SK-N-SH treated with all-trans-retinoic acid at 6 μM for 48 hours (cell line): Measurements from ENCODE around the gene PNPLA6.

ENCODE experiments used
- ATAC-seq: fragments of 200-7000 bp; cut with Tn5 transposase; 3 replicates; pipeline ENCODE4 v1.9.1; 2020; ENCODE audit warnings: mild to moderate bottlenecking, moderate library complexity
- ARNTL ChIP-seq: fragments of 450-650 bp; formaldehyde crosslinking; IDR thresholded peaks from 2 replicates; pipeline ENCODE4 v1.5.0; 2020; ENCODE audit warnings: low read depth, mild to moderate bottlenecking, moderate library complexity, borderline replicate concordance
- BACH2 ChIP-seq: fragments of 250-450 bp; sonication (Bioruptor Pico); IDR thresholded peaks from 2 replicates; pipeline ENCODE4 v1.9.0; 2021; ENCODE audit warnings: mild to moderate bottlenecking, borderline replicate concordance
- CSDC2 ChIP-seq: fragments of 250-450 bp; sonication (Bioruptor Pico); IDR thresholded peaks from 2 replicates; pipeline ENCODE4 v1.5.0; 2020; ENCODE audit warnings: mild to moderate bottlenecking, moderate library complexity
- ESRRG ChIP-seq: fragments of 250-450 bp; sonication (Bioruptor Pico); IDR thresholded peaks from 2 replicates; pipeline ENCODE4 v1.6.1; 2021; ENCODE audit warnings: mild to moderate bottlenecking
- GLIS3 ChIP-seq: fragments of 250-450 bp; sonication (Bioruptor Pico); IDR thresholded peaks from 2 replicates; pipeline ENCODE4 v1.5.0; 2020; ENCODE audit warnings: mild to moderate bottlenecking, moderate library complexity
- ISL1 ChIP-seq: fragments of 250-450 bp; sonication (Bioruptor Pico); IDR thresholded peaks from 2 replicates; pipeline ENCODE4 v2.1.2; 2022; ENCODE audit warnings: mild to moderate bottlenecking, moderate library complexity
- OSR1 ChIP-seq: fragments of 250-450 bp; sonication (Bioruptor Pico); IDR thresholded peaks from 2 replicates; pipeline ENCODE4 v1.8.0; 2022; ENCODE audit warnings: moderate library complexity, mild to moderate bottlenecking, inconsistent platforms
- PATZ1 ChIP-seq: fragments of 250-450 bp; sonication (Bioruptor Pico); IDR thresholded peaks from 2 replicates; pipeline ENCODE4 v1.8.0; 2020; ENCODE audit warnings: mild to moderate bottlenecking, moderate library complexity, borderline replicate concordance
- POU6F1 ChIP-seq: fragments of 250-450 bp; sonication (Bioruptor Pico); IDR thresholded peaks from 2 replicates; pipeline ENCODE4 v1.8.0; 2021; ENCODE audit warnings: low read depth, mild to moderate bottlenecking, moderate library complexity, borderline replicate concordance
- PPARA ChIP-seq: fragments of 250-450 bp; sonication (Bioruptor Pico); IDR thresholded peaks from 2 replicates; pipeline ENCODE4 v1.5.0; 2020; ENCODE audit warnings: mild to moderate bottlenecking, borderline replicate concordance
- RARB ChIP-seq: fragments of 250-450 bp; sonication (Bioruptor Pico); IDR thresholded peaks from 2 replicates; pipeline ENCODE4 v1.8.0; 2021; ENCODE audit warnings: mild to moderate bottlenecking, moderate library complexity
- SNAI2 ChIP-seq: fragments of 250-450 bp; sonication (Bioruptor Pico); IDR thresholded peaks from 2 replicates; pipeline ENCODE4 v1.5.0; 2020; ENCODE audit warnings: mild to moderate bottlenecking, moderate library complexity
- TCF4 ChIP-seq: fragments of 250-450 bp; sonication (Bioruptor Pico); IDR thresholded peaks from 2 replicates; pipeline ENCODE4 v1.8.0; 2021; ENCODE audit warnings: mild to moderate bottlenecking, moderate library complexity, borderline replicate concordance
- TSHZ2 ChIP-seq: fragments of 250-450 bp; sonication (Bioruptor Pico); IDR thresholded peaks from 2 replicates; pipeline ENCODE4 v1.5.0; 2020; ENCODE audit warnings: mild to moderate bottlenecking, moderate library complexity
- ZC3H10 ChIP-seq: fragments of 250-450 bp; sonication (Bioruptor Pico); IDR thresholded peaks from 2 replicates; pipeline ENCODE4 v1.5.1; 2021; ENCODE audit warnings: mild to moderate bottlenecking, moderate library complexity
- ZFP3 ChIP-seq: fragments of 250-450 bp; sonication (Bioruptor Pico); IDR thresholded peaks from 2 replicates; pipeline ENCODE4 v1.5.0; 2020; ENCODE audit warnings: mild to moderate bottlenecking, moderate library complexity
- ZFP30 ChIP-seq: fragments of 450-650 bp; formaldehyde crosslinking; IDR thresholded peaks from 2 replicates; pipeline ENCODE4 v1.5.0; 2022; ENCODE audit warnings: mild to moderate bottlenecking, moderate library complexity
- ZNF565 ChIP-seq: fragments of 450-650 bp; formaldehyde crosslinking; conservative IDR thresholded peaks from 2 replicates; pipeline ENCODE4 v1.5.0; 2020; ENCODE audit warnings: low read depth, mild to moderate bottlenecking, moderate library complexity
- ZNF70 ChIP-seq: fragments of 450-650 bp; formaldehyde crosslinking; IDR thresholded peaks from 2 replicates; pipeline ENCODE4 v1.5.0; 2020; ENCODE audit warnings: mild to moderate bottlenecking, moderate library complexity
- ZNF8 ChIP-seq: fragments of 450-650 bp; formaldehyde crosslinking; IDR thresholded peaks from 2 replicates; pipeline ENCODE4 v1.5.0; 2020; ENCODE audit warnings: mild to moderate bottlenecking, moderate library complexity
- TF ChIP-seq, protein P1 (sequence below): fragments of 250-450 bp; sonication (Bioruptor Pico); IDR thresholded peaks from 2 replicates; pipeline ENCODE4 v1.5.1; 2020; ENCODE audit warnings: low read depth, mild to moderate bottlenecking, moderate library complexity
- TF ChIP-seq, protein P2 (sequence below): fragments of 250-450 bp; sonication (Bioruptor Pico); IDR thresholded peaks from 2 replicates; pipeline ENCODE4 v1.5.1; 2021; ENCODE audit warnings: mild to moderate bottlenecking, moderate library complexity

Gene PNPLA6

GRCh38 chr19:7550987-7551761, 15.7 kb downstream of the PNPLA6 start:
- ATAC-seq, result peak; percentile 86
- TF ChIP-seq TSHZ2 (CRISPR knock-in tag), result peak; percentile 92
- no peak for TF ChIP-seq POU6F1 (CRISPR knock-in tag)

DNA sequence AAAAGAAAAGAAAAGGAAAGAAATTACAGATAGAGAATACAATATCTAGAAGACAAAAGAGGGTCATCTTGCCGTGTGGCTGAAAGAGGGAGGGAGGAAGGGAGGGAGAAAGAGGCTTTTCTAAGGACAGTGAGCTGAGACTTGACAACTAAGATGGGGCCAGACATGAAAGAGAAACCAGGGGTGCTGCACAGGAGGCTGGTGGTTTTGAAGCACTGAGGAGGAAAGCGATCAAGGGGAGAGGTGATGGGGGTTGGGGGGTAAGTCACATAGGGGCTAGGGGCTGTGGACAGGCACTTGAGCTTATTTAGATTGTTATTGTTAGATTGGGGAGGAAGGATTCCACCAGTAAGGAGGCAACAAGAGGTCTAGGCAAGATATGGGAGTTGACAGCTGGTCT, 17.3 kb downstream of the PNPLA6 start:
- ATAC-seq, result no peak
- TF ChIP-seq TCF4 (no peak), RARB (CRISPR knock-in tag) (no peak), SNAI2 (CRISPR knock-in tag) (no peak), OSR1 (CRISPR knock-in tag) (no peak), ZNF70 (CRISPR knock-in tag) (no peak), ZFP3 (CRISPR knock-in tag) (no peak), ARNTL (CRISPR knock-in tag) (no peak), ZNF8 (CRISPR knock-in tag) (no peak), PPARA (CRISPR knock-in tag) (no peak), BACH2 (CRISPR knock-in tag) (no peak), PATZ1 (no peak), CSDC2 (no peak), GLIS3 (no peak), ZNF565 (CRISPR knock-in tag) (no peak), ZC3H10 (no peak), ZFP30 (CRISPR knock-in tag) (no peak), ESRRG (CRISPR knock-in tag) (no peak), ISL1 (no peak)
- TF ChIP-seq, protein P1, sequence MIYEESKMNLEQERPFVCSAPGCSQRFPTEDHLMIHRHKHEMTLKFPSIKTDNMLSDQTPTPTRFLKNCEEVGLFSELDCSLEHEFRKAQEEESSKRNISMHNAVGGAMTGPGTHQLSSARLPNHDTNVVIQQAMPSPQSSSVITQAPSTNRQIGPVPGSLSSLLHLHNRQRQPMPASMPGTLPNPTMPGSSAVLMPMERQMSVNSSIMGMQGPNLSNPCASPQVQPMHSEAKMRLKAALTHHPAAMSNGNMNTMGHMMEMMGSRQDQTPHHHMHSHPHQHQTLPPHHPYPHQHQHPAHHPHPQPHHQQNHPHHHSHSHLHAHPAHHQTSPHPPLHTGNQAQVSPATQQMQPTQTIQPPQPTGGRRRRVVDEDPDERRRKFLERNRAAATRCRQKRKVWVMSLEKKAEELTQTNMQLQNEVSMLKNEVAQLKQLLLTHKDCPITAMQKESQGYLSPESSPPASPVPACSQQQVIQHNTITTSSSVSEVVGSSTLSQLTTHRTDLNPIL, result no peak
- TF ChIP-seq, all 23 proteins: peak for 0

- no peak for ATAC-seq
- TF ChIP-seq TSHZ2 (CRISPR knock-in tag) (no peak), ZNF70 (CRISPR knock-in tag) (no peak), RARB (CRISPR knock-in tag) (no peak), ZFP30 (CRISPR knock-in tag) (no peak), ESRRG (CRISPR knock-in tag) (no peak), SNAI2 (CRISPR knock-in tag) (no peak), ZNF565 (CRISPR knock-in tag) (no peak), PPARA (CRISPR knock-in tag) (no peak), TCF4 (no peak), CSDC2 (no peak)
- TF ChIP-seq, protein P2, sequence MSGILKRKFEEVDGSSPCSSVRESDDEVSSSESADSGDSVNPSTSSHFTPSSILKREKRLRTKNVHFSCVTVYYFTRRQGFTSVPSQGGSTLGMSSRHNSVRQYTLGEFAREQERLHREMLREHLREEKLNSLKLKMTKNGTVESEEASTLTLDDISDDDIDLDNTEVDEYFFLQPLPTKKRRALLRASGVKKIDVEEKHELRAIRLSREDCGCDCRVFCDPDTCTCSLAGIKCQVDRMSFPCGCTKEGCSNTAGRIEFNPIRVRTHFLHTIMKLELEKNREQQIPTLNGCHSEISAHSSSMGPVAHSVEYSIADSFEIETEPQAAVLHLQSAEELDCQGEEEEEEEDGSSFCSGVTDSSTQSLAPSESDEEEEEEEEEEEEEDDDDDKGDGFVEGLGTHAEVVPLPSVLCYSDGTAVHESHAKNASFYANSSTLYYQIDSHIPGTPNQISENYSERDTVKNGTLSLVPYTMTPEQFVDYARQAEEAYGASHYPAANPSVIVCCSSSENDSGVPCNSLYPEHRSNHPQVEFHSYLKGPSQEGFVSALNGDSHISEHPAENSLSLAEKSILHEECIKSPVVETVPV (CRISPR knock-in tag), result no peak
- TF ChIP-seq, protein P1, result no peak
Measured at GRCh38 chr19:7554565-7554964, 19.0 kb downstream of the PNPLA6 start.
